DND-41 (cell line): ENCODE data around the gene PDIA6.

Source experiments
- ATAC-seq: fragments of 200-7000 bp; cut with Tn5 transposase; 3 replicates; pipeline ENCODE4 v1.9.1; 2021; ENCODE audit warnings: low read depth; ENCODE audit not compliant: insufficient read depth
- DNase-seq: peaks from one replicate; pipeline ENCODE4 v3.0.0-alpha.2; 2020
- H2AFZ ChIP-seq: 2 replicates; pipeline ENCODE4 v1.6.0; 2012; ENCODE audit warnings: low read depth, low read length
- H3K27ac ChIP-seq: 2 replicates; pipeline ENCODE4 v1.5.1; 2012; ENCODE audit warnings: low read length, inconsistent platforms
- H3K27me3 ChIP-seq: fragments of 200-600 bp; sonication (generic); 2 replicates; pipeline ENCODE4 v1.6.0; 2012; ENCODE audit warnings: low read length, mild to moderate bottlenecking, inconsistent platforms; ENCODE audit not compliant: insufficient read depth, poor library complexity
- H3K36me3 ChIP-seq: 2 replicates; pipeline ENCODE4 v1.5.1; 2012; ENCODE audit warnings: low read length, inconsistent platforms; ENCODE audit not compliant: insufficient read depth
- H3K4me1 ChIP-seq: 2 replicates; pipeline ENCODE4 v1.5.1; 2012; ENCODE audit warnings: mild to moderate bottlenecking, low read length; ENCODE audit not compliant: insufficient read depth
- H3K4me2 ChIP-seq: 2 replicates; pipeline ENCODE4 v1.6.0; 2012; ENCODE audit warnings: mild to moderate bottlenecking, moderate library complexity, low read length, inconsistent platforms; ENCODE audit not compliant: insufficient read depth
- H3K4me3 ChIP-seq, 2 experiments: fragments of 200-600 bp in 1 of 2; shearing (Covaris generic) in 1 of 2; 2 replicates each; pipeline ENCODE4 v1.5.1; 2012 to 2016; ENCODE audit warnings: inconsistent platforms in 2 of 2, low read length in 2 of 2, mild to moderate bottlenecking in 2 of 2, low read depth in 1 of 2, moderate library complexity in 1 of 2
- H3K79me2 ChIP-seq: 2 replicates; pipeline ENCODE4 v1.6.0; 2012; ENCODE audit warnings: low read length, inconsistent platforms; ENCODE audit not compliant: insufficient read depth
- H3K9ac ChIP-seq: 2 replicates; pipeline ENCODE4 v1.6.0; 2012; ENCODE audit warnings: low read depth, mild to moderate bottlenecking, inconsistent platforms, low read length, moderate library complexity
- H3K9me3 ChIP-seq: 2 replicates; pipeline ENCODE4 v1.5.1; 2012; ENCODE audit warnings: low read length, moderate library complexity, mild to moderate bottlenecking, inconsistent platforms; ENCODE audit not compliant: insufficient read depth, severe bottlenecking
- H4K20me1 ChIP-seq: 2 replicates; pipeline ENCODE4 v1.6.0; 2012; ENCODE audit warnings: low read length; ENCODE audit not compliant: insufficient read depth
- EZH2 ChIP-seq: IDR thresholded peaks from 3 replicates; pipeline ENCODE4 v1.6.1; 2012; ENCODE audit warnings: borderline replicate concordance, low read depth, mild to moderate bottlenecking, moderate library complexity, low read length, inconsistent platforms; ENCODE audit not compliant: severe bottlenecking
- TF ChIP-seq, protein P1 (sequence below): IDR thresholded peaks from 2 replicates; pipeline ENCODE4 v1.5.1; 2012; ENCODE audit warnings: borderline replicate concordance, low read length, moderate library complexity, mild to moderate bottlenecking; ENCODE audit not compliant: poor library complexity, severe bottlenecking; ENCODE audit errors: extremely low read depth

The PDIA6 gene

DNA sequence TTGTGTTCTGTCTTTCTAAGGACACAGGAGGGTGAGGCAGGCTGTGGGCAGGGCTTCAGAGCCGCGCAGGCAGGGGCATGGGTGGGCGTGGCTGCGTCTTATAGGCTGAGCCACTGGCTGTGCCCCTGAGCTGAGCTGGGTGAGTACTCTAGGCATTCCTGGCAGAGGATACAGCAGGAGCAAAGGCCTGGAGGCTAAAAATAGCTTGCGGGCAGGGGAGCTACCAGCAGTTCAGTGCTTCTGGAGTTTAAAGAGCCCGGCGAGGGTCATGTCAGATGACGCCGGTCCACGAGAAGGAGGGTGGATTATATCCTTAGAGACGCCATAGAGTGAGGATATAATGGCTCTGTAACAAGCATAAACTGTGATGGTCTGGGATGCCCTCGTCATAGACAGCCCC, 31.5 kb upstream of the PDIA6 start:
- H3K4me3 ChIP-seq, result no peak overlapping the region

DNA sequence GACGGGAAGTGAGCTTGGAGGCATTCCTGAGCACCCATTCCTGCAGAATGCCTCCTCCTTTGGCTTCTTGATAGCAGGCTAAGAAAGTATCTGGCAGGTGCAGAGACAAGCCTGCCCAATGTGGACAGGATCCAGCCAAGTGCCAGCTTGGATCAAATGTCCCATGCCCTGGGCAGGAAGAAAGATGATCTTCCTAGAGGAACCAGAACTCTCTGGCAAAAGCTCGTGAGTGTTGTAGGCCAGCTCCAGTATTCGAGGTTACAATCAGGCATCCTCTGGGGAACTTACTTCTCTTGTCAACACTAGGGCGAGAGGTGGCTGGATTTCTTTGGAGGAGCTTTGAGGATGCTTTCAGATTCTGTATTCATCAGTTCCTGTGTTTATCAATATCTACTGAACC, 29.9 kb upstream of the PDIA6 start:
- no peak overlapping the region for H3K9ac ChIP-seq
- H3K4me1 ChIP-seq, result no peaks in the 10 kb centered on the region
- ATAC-seq (no peak), DNase-seq (no peak)
- no peak overlapping the region for H3K27ac ChIP-seq
- no peaks in the 10 kb centered on the region for H3K36me3 ChIP-seq
- H3K4me2 ChIP-seq, result no peak overlapping the region
- no peaks in the 10 kb centered on the region for H3K79me2 ChIP-seq
- no peak overlapping the region for H3K4me3 ChIP-seq
- H3K27me3 ChIP-seq, result peaks cover 3% of the 10 kb centered on the region
- H2AFZ ChIP-seq, result no peak overlapping the region
- TF ChIP-seq, protein P1, sequence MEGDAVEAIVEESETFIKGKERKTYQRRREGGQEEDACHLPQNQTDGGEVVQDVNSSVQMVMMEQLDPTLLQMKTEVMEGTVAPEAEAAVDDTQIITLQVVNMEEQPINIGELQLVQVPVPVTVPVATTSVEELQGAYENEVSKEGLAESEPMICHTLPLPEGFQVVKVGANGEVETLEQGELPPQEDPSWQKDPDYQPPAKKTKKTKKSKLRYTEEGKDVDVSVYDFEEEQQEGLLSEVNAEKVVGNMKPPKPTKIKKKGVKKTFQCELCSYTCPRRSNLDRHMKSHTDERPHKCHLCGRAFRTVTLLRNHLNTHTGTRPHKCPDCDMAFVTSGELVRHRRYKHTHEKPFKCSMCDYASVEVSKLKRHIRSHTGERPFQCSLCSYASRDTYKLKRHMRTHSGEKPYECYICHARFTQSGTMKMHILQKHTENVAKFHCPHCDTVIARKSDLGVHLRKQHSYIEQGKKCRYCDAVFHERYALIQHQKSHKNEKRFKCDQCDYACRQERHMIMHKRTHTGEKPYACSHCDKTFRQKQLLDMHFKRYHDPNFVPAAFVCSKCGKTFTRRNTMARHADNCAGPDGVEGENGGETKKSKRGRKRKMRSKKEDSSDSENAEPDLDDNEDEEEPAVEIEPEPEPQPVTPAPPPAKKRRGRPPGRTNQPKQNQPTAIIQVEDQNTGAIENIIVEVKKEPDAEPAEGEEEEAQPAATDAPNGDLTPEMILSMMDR, result no peak
- TF ChIP-seq EZH2, result no peak
- H3K9me3 ChIP-seq, result peaks cover 13% of the 10 kb centered on the region
- no peaks in the 10 kb centered on the region for H4K20me1 ChIP-seq

More for the DNA sequence above, 31.5 kb upstream of the PDIA6 start:
- H3K79me2 ChIP-seq, result no peaks in the 10 kb centered on the region
- no peaks in the 10 kb centered on the region for H4K20me1 ChIP-seq
- no peak overlapping the region for H2AFZ ChIP-seq
- H3K9me3 ChIP-seq, result peaks cover 13% of the 10 kb centered on the region
- no peaks in the 10 kb centered on the region for H3K4me1 ChIP-seq
- DNase-seq, result no peak
- no peaks in the 10 kb centered on the region for H3K36me3 ChIP-seq
- TF ChIP-seq, protein P1, result no peak
- TF ChIP-seq EZH2, result no peak
- no peak for ATAC-seq
- H3K4me2 ChIP-seq, result no peak overlapping the region
- no peak overlapping the region for H3K27ac ChIP-seq
- peaks cover 8% of the 10 kb centered on the region for H3K27me3 ChIP-seq
- no peak overlapping the region for H3K9ac ChIP-seq

DNA sequence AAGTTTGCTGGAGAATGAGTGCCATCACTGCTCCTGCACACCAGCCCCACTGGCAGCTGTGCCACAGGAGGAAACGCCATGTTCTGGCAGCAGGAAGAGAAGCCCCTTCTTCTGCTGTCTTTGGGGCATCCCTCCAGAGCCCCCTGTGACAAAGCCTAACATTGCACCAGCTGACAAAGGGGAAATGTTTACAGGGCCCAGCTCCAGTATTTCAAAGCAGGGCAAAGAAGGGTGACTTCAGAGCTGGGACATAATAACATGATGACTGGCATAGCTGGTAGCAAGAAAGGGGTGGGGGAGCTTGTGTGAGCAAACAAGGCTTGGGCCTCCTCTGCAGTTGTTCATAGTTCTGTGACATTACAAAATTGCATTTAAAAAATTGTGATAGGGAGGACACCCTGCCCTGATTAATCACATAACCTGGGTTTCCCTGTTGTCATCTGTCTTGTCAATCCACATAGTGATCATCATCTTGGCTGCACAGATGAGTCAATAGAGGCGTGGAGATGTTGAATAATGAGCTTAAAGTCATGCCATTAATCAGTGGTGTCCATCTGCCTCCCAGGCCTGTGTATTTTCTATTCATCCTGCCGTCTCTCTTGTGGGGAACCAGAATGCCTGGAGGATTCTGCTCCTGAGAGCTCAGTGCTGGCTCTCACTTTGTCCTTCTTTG, 29.1 kb upstream of the PDIA6 start:
- Histone ChIP-seq H4K20me1 (no peaks in the 10 kb centered on the region), H3K79me2 (no peaks in the 10 kb centered on the region), H3K36me3 (no peaks in the 10 kb centered on the region), H3K27me3 (peaks cover 5% of the 10 kb centered on the region), H3K4me3 (no peak overlapping the region), H3K4me1 (no peaks in the 10 kb centered on the region), H3K27ac (no peak overlapping the region), H2AFZ (no peak overlapping the region), H3K9ac (no peak overlapping the region), H3K4me2 (no peak overlapping the region), H3K9me3 (peaks cover 13% of the 10 kb centered on the region)
- no peak for TF ChIP-seq EZH2
- TF ChIP-seq, protein P1, result no peak
- DNase-seq (no peak), ATAC-seq (no peak)
